HT-29 (cell line): ENCODE data around the gene FN1. TPM values are rescaled to one million over a fixed set of nuclear protein-coding genes. Genes with fewer than 3 reads are reported as not detected.
A peak's percentile ranks its signal among the peaks of the same experiment; 100 is the strongest.
"Not testable (repeated sequence)": the region's sequence is repeated elsewhere in the genome, so short reads cannot be mapped to it uniquely, and the experiment has no call there.

ENCODE experiments used
- DNase-seq: peaks from one replicate; pipeline ENCODE4 v3.0.0-alpha.2; 2015; ENCODE audit warnings: low spot score
- total RNA-seq: library from RNA; depleted of rRNA; stranded (reverse); fragments of >200 nt; shearing (Covaris generic); gene quantifications from 2 replicates; pipeline ENCODE4 v1.2.3, GENCODE V29; 2014; rRNA removed

FN1 gene
- total RNA-seq, 1 experiment from 2014 or later: 0.03 TPM

DNA sequence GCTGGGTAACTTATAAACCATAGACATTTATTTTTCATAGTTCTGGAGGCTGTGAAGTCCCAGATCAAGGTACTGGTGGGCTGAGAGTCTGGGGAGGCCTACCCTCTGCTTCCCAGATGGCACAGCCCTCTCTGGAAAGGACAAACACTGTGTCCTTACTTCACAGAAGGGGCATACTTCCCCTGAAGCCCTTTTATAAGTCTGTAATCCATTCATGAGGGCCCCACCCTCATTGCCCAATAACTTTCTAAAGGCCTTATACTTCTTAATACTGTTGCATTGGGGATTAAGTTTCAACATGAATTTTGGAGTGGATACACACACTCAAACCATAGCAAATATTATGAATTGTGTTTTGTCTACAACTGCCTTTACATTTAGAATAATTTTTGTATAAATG is 88.0 kb downstream of the FN1 start:
- DNase-seq: no peak

DNA sequence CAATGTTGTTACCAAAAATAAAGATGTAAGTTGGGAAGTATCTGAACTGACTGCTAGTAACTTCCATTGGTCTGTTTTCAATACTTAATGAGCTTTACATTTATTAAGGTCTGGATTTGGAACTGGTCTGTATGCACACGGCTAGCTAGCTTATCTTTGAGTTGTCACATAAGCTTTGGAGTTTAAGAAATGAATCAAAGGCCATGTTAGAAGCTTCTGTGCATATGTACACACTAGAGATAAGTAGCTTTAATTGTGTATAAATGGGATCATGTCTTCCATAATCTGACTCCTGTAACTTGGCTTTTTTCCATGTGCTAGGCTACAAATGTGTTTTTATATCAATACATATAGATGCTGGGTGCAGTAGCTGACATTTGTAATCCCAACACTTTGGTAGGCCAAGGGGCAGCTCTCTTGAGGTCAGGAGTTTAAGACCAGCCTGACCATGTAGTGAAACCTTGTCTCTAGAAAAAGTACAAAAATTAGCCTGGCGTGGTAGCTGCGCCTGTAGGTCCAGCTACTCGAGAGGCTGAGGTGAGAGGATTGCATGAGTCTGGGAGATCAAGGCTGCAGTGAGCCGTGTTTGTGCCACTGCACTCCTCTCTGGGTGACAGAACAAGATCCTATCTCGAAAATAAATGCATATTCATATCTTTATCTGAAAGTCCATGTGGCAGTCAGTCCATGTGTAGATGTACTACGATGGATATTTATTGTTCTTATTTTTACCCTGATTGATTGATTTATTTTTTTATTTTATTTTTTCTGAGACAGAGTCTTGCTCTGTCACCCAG is 96.8 kb downstream of the FN1 start:
- no peak for DNase-seq

DNA sequence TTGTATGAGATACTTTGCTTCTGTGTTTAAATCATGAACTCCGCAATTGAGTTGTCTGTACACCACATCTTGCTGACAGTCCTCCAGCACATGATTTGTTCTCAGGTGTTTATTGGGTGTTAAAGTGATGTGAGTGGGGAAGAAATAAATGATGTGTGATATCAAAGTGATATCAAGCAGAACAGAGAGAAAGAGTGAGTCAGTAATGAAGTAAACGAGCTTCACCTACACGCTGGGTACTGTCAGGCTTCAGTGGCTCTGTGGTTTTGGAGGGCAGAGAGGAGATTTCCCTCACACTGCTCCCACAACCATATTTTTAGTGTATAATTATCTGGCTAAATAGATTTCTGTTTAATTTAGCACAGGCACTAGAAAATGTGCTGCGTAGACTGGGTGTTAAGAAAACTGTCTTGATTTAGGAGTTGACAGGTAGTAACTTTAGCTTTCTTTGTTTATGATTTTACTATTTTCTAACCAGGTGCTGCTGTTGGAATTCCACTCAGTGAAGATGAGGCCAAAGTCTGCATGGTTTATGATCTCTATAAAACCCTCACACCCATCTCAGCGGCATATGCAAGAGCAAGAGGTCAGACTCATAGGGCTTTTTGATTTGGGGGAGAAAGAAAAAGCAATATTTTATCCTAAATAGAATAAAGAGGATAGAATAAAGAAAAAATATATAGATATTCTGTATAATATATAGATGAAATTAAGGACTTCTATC is 102.8 kb downstream of the FN1 start:
- no peak for DNase-seq

DNA sequence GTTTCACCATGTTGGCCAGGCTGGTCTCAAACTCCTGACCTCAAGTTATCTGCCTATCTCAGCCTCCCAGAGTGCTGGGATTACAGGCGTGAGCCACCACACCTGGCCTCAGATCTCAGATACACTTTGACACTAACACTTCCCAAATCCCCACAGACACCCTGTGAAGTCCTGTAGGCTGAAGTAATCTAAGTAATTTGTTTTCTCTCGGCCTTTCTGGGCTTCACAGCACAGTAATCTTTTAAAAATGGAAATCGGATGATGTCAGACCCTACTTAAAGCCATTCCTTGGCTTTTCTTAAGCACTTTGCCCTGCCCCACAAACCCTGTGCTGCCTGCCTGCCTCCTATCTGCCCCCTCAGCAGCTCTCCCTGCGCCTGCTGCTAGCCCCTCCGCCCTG is 107.8 kb downstream of the FN1 start:
- no peak for DNase-seq

DNA sequence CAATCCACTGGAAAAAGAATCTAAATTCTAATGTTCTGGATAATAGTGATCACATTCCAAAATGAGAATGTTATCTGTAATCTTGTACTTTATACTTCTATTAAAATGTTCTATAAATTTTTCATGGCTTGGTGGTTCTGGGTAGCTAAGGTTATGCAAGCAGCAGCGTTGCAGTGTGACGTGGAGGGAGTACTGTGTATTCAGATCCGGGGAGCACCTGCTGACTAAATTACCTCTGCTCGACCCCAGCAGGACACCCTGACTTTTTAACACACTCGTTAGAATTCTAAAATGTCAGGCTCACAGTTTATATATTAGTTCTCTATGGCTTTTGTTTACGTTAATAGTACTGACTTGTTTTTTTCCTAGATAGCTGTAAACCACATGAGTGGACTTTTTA is 111.1 kb downstream of the FN1 start:
- no peak for DNase-seq

- no peak for DNase-seq
Measured at GRCh38 chr2:215320679-215321078, 115.2 kb downstream of the FN1 start.

DNA sequence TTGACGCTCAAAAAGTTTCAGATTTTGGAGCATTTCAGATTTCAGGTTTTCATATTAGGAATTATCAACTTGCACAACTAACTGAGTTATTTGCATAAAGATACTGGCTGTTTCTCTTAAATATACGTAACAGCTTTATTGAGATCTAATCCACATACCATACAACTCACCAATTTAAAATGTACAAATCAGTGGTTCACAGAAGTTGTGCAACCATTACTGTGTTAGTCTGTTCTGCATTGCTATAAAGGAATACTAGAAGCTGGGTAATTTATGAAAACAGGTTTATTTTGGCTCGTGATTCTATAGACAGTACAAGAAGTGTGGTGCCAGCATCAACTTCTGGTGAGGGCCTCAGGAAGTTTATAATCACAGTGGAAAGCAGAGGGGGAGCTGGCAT is 115.8 kb downstream of the FN1 start:
- DNase-seq: no peak

DNA sequence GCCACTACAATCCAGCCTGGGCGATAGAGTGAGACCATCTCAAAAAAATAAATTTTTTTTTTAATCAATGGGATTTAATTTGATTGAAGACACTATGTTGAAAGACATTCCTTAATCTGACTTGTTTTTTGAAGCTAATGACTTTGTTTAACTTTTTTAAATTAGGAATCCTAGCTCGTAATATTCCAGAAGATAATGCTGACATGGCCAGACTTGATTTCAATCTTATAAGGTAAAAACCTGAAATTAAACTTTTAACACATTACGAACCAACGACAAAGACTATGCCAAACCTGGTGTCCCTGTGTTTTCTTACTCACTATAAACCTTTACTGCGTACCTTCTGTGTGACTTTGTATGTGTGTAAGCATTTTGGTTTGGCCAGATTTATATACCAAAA is 116.4 kb downstream of the FN1 start:
- DNase-seq: no peak

GRCh38 chr2:215316336-215316735 is 119.5 kb downstream of the FN1 start:
- DNase-seq: no peak

DNA sequence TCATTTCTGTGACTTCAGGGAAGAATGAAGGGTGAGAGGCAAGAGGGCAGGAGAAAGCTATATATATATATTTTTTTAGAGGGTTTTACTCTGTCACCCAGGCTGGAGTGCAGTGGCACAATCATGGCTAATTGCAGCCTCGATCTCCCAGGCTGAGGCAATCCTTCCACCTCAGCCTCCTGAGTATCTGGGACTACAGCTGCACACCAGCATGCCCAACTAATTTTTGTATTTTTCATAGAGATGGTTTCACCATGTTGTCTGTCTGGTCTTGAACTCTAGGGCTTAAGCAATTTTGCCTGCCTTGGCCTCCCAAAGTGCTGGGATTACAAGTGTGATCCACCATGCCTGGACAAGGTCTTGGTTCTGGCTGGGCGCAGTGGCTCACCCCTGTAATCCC is 120.6 kb downstream of the FN1 start:
- no peak for DNase-seq

GRCh38 chr2:215314896-215315295 is 121.0 kb downstream of the FN1 start:
- peak; percentile 50 for DNase-seq

GRCh38 chr2:215313255-215313613 is 122.6 kb downstream of the FN1 start:
- DNase-seq: no peak

DNA sequence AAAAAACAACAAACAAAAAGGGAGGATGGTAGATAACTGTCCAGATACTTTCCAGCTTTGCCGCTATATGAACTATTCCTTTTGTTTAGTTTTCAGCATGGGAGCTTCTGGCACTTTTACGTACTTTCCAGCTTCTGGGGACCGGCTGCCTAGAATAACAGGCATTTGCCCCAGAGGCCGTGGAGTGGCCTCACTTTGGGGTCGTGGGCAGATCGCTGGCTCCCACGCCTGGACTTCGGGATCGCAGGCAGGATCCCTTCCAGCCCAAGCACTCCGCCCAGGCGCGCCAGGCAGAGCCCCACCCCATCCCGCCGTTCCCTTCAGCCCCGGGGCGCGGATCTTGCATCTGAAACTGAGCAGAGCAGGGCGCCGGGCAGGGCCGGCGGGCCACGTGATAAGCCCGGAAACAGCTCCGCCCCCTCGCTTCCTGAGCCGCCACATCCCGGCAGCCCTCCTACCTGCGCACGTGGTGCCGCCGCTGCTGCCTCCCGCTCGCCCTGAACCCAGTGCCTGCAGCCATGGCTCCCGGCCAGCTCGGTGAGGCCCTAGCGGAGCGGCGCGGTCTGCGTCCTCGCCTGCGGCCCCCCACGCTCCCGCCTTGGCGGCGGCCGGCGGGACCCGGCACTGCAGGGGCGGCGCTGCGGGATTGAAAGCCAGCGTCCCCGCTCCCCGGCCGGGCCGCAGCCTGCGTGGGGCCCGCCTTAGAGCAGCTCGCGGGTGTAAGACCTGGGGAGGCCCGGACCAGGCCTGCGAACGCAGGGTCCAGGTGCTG is 124.1 kb downstream of the FN1 start, which contains the start of gene ATIC:
ATIC (plus strand) TSS at position 435 of the 772 bp plus-strand sequence; CDS start at position 519, 84 bp downstream.
- peak; percentile 94 for DNase-seq

- DNase-seq: not testable (repeated sequence)
Measured at GRCh38 chr2:215311259-215311624, 124.6 kb downstream of the FN1 start.

Other genes starting within 250 kb of the FN1 start
- 15.4 and 29.2 TPM in 2 replicates for gene ATIC, start 124.0 kb downstream of the FN1 start, total RNA-seq